ENCODE measurements around the gene CHSY3. TPM values are rescaled to one million over a fixed set of nuclear protein-coding genes. Genes with fewer than 3 reads are reported as not detected.

The CHSY3 gene
- total and polyA plus RNA-seq, 2 donors (not counting 1 experiment from before 2014, with no cell fraction given), result 0.51 to 0.99 TPM

DNA sequence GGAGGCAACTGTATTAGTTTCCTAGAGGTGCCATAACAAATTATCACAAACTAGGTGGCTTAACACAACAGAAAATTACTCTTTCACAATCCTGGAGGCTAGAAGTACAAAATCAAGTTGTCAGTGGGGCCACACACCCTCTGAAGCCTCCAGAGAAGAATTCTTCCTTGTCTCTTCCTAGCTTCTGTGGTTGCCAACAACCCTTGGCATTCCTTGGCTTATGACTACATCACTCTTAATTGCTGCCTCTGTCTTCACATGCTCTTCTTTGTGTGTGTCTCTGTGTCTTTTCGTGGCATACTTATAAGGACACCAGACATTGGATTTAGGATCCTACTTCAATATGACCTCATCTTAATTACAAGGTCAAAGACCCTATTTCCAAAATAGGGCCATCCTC, 327.5 kb downstream of the CHSY3 start:
- DNase-seq (ENCODE audit: low read depth in 2 of 2), result no peak
- Histone ChIP-seq H3K27ac (ENCODE audit: insufficient read depth, low read length) (no peak overlapping the region), H3K27me3 (ENCODE audit: control insufficient read depth, insufficient read depth, low read length) (no peaks in the 10 kb centered on the region), H3K4me1 (ENCODE audit: control insufficient read depth, extremely low read depth, insufficient read depth, low read length) (no peaks in the 10 kb centered on the region), H3K4me2 (ENCODE audit: extremely low read depth, insufficient read depth, low read length) (no peak overlapping the region), H2AFZ (ENCODE audit: low read length) (no peak overlapping the region), H3K9ac (ENCODE audit: insufficient read depth, low read length) (no peak overlapping the region), H3K79me2 (ENCODE audit: control insufficient read depth, insufficient read depth, low read length) (no peaks in the 10 kb centered on the region), H3K9me3 (ENCODE audit: control insufficient read depth, insufficient read depth, low read depth, low read length) (no peaks in the 10 kb centered on the region), H3K36me3 (ENCODE audit: control insufficient read depth, insufficient read depth, low read length) (no peaks in the 10 kb centered on the region), H4K20me1 (ENCODE audit: control insufficient read depth, extremely low read depth, insufficient read depth, low read length) (no peaks in the 10 kb centered on the region), H3K4me3 (replicated peaks in 1 of 4; ENCODE audit: control extremely low read depth in 1 of 4, insufficient read depth in 1 of 4, low read depth in 3 of 4, low read length in 4 of 4) (no peak overlapping the region)
- TF ChIP-seq EZH2 (IDR thresholded peaks at IDR 0.05; ENCODE audit: low read length, missing control alignments), result no peak
- TF ChIP-seq, protein P1, sequence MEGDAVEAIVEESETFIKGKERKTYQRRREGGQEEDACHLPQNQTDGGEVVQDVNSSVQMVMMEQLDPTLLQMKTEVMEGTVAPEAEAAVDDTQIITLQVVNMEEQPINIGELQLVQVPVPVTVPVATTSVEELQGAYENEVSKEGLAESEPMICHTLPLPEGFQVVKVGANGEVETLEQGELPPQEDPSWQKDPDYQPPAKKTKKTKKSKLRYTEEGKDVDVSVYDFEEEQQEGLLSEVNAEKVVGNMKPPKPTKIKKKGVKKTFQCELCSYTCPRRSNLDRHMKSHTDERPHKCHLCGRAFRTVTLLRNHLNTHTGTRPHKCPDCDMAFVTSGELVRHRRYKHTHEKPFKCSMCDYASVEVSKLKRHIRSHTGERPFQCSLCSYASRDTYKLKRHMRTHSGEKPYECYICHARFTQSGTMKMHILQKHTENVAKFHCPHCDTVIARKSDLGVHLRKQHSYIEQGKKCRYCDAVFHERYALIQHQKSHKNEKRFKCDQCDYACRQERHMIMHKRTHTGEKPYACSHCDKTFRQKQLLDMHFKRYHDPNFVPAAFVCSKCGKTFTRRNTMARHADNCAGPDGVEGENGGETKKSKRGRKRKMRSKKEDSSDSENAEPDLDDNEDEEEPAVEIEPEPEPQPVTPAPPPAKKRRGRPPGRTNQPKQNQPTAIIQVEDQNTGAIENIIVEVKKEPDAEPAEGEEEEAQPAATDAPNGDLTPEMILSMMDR (conservative IDR thresholded peaks at IDR 0.05 in 1 of 2, IDR thresholded peaks at IDR 0.05 in 1 of 2; ENCODE audit: low read depth in 1 of 2, low read length in 2 of 2), result no peak

DNA sequence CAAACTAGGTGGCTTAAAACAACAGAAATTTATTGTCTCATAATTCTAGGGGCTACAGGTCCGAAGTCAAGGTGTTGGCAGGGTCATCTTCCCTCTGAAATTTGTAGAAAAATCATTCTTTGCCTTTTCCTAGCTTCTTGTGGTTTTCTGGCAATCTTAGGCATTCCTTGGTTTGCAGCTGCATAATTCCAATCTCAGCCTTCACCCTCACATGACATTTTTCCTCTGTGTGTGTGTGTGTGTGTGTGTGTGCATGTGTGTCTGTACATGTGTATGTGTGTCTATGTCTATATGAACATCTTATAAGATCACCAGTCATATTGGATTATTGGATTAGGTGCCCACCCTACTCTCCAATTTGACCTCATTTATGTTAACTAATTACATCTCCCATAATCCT, 330.6 kb downstream of the CHSY3 start:
- H3K79me2 ChIP-seq (ENCODE audit: control insufficient read depth, insufficient read depth, low read length), result no peaks in the 10 kb centered on the region
- H3K27me3 ChIP-seq (ENCODE audit: control insufficient read depth, insufficient read depth, low read length), result no peaks in the 10 kb centered on the region
- H3K4me1 ChIP-seq (ENCODE audit: control insufficient read depth, extremely low read depth, insufficient read depth, low read length), result no peaks in the 10 kb centered on the region
- TF ChIP-seq, protein P1 (conservative IDR thresholded peaks at IDR 0.05 in 1 of 2, IDR thresholded peaks at IDR 0.05 in 1 of 2; ENCODE audit: low read depth in 1 of 2, low read length in 2 of 2), result no peak
- TF ChIP-seq EZH2 (IDR thresholded peaks at IDR 0.05; ENCODE audit: low read length, missing control alignments), result no peak
- no peak overlapping the region for H3K4me2 ChIP-seq (ENCODE audit: extremely low read depth, insufficient read depth, low read length)
- no peak overlapping the region for H3K4me3 ChIP-seq (replicated peaks in 1 of 4; ENCODE audit: control extremely low read depth in 1 of 4, insufficient read depth in 1 of 4, low read depth in 3 of 4, low read length in 4 of 4)
- H4K20me1 ChIP-seq (ENCODE audit: control insufficient read depth, extremely low read depth, insufficient read depth, low read length), result no peaks in the 10 kb centered on the region
- no peak overlapping the region for H2AFZ ChIP-seq (ENCODE audit: low read length)
- no peaks in the 10 kb centered on the region for H3K9me3 ChIP-seq (ENCODE audit: control insufficient read depth, insufficient read depth, low read depth, low read length)
- no peaks in the 10 kb centered on the region for H3K36me3 ChIP-seq (ENCODE audit: control insufficient read depth, insufficient read depth, low read length)
- peak in 1 of 2 donors; percentile 34 for DNase-seq (ENCODE audit: low read depth in 2 of 2)
- H3K27ac ChIP-seq (ENCODE audit: insufficient read depth, low read length), result no peak overlapping the region
- H3K9ac ChIP-seq (ENCODE audit: insufficient read depth, low read length), result no peak overlapping the region

Other genes with a start within 250 kb of the CHSY3 start
- gene MINAR2, start 156.4 kb upstream of the CHSY3 start, total RNA-seq, result not detected in 2 replicates
- gene MINAR2, start 156.4 kb upstream of the CHSY3 start, polyA plus RNA-seq, result not detected in 2 replicates

All from fibroblast of lung (primary cell).